WTC11 (cell line): ENCODE data around the gene OSBP2.

Experiments
- FOXK1 ChIP-seq: sonication (generic); formaldehyde crosslinking; IDR thresholded peaks from 2 replicates; pipeline ENCODE4 v1.8.0; 2022; ENCODE audit warnings: mild to moderate bottlenecking, moderate library complexity, missing genetic modification reagents
- KAT7 ChIP-seq: sonication (generic); formaldehyde crosslinking; IDR thresholded peaks from 2 replicates; pipeline ENCODE4 v1.8.1; 2023; ENCODE audit warnings: missing genetic modification reagents, mild to moderate bottlenecking, borderline replicate concordance
- SP1 ChIP-seq: sonication (generic); formaldehyde crosslinking; conservative IDR thresholded peaks from 2 replicates; pipeline ENCODE4 v1.8.1; 2022; ENCODE audit warnings: missing genetic modification reagents
- TP53 ChIP-seq: sonication (generic); formaldehyde crosslinking; IDR thresholded peaks from 2 replicates; pipeline ENCODE4 v1.8.1; 2023; ENCODE audit warnings: mild to moderate bottlenecking, missing genetic modification reagents
- ZBTB21 ChIP-seq: sonication (generic); formaldehyde crosslinking; IDR thresholded peaks from 2 replicates; pipeline ENCODE4 v1.8.1; 2023; ENCODE audit warnings: mild to moderate bottlenecking, missing genetic modification reagents, borderline replicate concordance
- ZNF121 ChIP-seq: sonication (generic); formaldehyde crosslinking; IDR thresholded peaks from 2 replicates; pipeline ENCODE4 v1.8.0; 2023; ENCODE audit warnings: missing genetic modification reagents
- ZNF232 ChIP-seq: sonication (generic); formaldehyde crosslinking; IDR thresholded peaks from 2 replicates; pipeline ENCODE4 v1.8.0; 2022; ENCODE audit warnings: mild to moderate bottlenecking, missing genetic modification reagents
- TF ChIP-seq, protein P1 (sequence below): fragments of 200-600 bp; IDR thresholded peaks from 2 replicates; pipeline ENCODE4 v1.8.0; 2022; ENCODE audit warnings: antibody characterized with exemption
- TF ChIP-seq, protein P2 (sequence below): sonication (generic); formaldehyde crosslinking; IDR thresholded peaks from 2 replicates; pipeline ENCODE4 v1.8.1; 2022; ENCODE audit warnings: mild to moderate bottlenecking, moderate library complexity, missing genetic modification reagents
- TF ChIP-seq, protein P3 (sequence below): sonication (generic); formaldehyde crosslinking; IDR thresholded peaks from 2 replicates; pipeline ENCODE4 v1.8.1; 2022; ENCODE audit warnings: mild to moderate bottlenecking, missing genetic modification reagents, moderate library complexity, borderline replicate concordance
- TF ChIP-seq, protein P4 (sequence below): sonication (generic); formaldehyde crosslinking; conservative IDR thresholded peaks from 2 replicates; pipeline ENCODE4 v1.8.1; 2022; ENCODE audit warnings: mild to moderate bottlenecking, missing genetic modification reagents
- TF ChIP-seq, protein P5 (sequence below): sonication (generic); formaldehyde crosslinking; IDR thresholded peaks from 2 replicates; pipeline ENCODE4 v1.8.0; 2022; ENCODE audit warnings: mild to moderate bottlenecking, missing genetic modification reagents

DNA sequence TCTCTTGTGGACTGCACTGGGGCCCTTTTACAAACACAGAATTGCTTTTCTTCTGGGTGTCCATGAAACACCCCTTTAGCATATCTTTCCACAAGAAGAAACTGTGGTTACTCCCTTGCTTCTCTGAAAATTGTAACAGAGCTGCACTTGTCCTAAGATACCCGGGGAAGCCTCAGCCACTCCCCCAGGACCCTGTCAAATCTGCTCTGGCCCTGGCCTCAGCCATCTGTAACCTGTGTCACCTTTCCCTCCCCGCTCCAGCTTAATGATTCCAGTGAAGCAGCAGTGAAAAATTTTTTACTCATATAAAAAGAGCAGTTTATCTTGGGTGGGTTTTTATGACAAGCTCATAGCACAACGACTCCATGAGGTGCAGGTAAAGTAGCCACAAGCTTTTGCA lies 23.6 kb upstream of the OSBP2 start:
- TF ChIP-seq, protein P1, sequence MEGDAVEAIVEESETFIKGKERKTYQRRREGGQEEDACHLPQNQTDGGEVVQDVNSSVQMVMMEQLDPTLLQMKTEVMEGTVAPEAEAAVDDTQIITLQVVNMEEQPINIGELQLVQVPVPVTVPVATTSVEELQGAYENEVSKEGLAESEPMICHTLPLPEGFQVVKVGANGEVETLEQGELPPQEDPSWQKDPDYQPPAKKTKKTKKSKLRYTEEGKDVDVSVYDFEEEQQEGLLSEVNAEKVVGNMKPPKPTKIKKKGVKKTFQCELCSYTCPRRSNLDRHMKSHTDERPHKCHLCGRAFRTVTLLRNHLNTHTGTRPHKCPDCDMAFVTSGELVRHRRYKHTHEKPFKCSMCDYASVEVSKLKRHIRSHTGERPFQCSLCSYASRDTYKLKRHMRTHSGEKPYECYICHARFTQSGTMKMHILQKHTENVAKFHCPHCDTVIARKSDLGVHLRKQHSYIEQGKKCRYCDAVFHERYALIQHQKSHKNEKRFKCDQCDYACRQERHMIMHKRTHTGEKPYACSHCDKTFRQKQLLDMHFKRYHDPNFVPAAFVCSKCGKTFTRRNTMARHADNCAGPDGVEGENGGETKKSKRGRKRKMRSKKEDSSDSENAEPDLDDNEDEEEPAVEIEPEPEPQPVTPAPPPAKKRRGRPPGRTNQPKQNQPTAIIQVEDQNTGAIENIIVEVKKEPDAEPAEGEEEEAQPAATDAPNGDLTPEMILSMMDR: no peak
- TF ChIP-seq ZNF121 (no peak), ZNF232 (no peak), KAT7 (CRISPR knock-in tag) (no peak), FOXK1 (CRISPR knock-in tag) (no peak), ZBTB21 (CRISPR knock-in tag) (no peak), TP53 (no peak), SP1 (no peak)
- TF ChIP-seq, protein P2, sequence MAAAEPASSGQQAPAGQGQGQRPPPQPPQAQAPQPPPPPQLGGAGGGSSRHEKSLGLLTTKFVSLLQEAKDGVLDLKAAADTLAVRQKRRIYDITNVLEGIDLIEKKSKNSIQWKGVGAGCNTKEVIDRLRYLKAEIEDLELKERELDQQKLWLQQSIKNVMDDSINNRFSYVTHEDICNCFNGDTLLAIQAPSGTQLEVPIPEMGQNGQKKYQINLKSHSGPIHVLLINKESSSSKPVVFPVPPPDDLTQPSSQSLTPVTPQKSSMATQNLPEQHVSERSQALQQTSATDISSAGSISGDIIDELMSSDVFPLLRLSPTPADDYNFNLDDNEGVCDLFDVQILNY: no peak
- TF ChIP-seq, protein P3, sequence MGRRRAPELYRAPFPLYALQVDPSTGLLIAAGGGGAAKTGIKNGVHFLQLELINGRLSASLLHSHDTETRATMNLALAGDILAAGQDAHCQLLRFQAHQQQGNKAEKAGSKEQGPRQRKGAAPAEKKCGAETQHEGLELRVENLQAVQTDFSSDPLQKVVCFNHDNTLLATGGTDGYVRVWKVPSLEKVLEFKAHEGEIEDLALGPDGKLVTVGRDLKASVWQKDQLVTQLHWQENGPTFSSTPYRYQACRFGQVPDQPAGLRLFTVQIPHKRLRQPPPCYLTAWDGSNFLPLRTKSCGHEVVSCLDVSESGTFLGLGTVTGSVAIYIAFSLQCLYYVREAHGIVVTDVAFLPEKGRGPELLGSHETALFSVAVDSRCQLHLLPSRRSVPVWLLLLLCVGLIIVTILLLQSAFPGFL (CRISPR knock-in tag): no peak
- TF ChIP-seq, protein P4, sequence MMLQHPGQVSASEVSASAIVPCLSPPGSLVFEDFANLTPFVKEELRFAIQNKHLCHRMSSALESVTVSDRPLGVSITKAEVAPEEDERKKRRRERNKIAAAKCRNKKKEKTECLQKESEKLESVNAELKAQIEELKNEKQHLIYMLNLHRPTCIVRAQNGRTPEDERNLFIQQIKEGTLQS: no peak
- TF ChIP-seq, protein P5, sequence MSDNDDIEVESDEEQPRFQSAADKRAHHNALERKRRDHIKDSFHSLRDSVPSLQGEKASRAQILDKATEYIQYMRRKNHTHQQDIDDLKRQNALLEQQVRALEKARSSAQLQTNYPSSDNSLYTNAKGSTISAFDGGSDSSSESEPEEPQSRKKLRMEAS (CRISPR knock-in tag): no peak
